MM.1S (cell line): ENCODE data around the gene PALM2AKAP2.

Experiments
- DNase-seq: peaks from one replicate; pipeline ENCODE4 v3.0.0-alpha.2; 2015
- H2AFZ ChIP-seq: fragments of 300-600 bp; sonication (generic); 2 replicates; pipeline ENCODE4 v1.6.0; 2016; ENCODE audit warnings: antibody characterized with exemption, low read length
- H3F3A ChIP-seq: fragments of 300-600 bp; sonication (generic); 2 replicates; pipeline ENCODE4 v1.6.1; 2016; ENCODE audit warnings: mild to moderate bottlenecking, antibody characterized with exemption, low read length, moderate library complexity, mixed read lengths; ENCODE audit not compliant: insufficient read depth
- H3K27ac ChIP-seq: fragments of 300-600 bp; sonication (generic); 2 replicates; pipeline ENCODE4 v1.5.1; 2016; ENCODE audit warnings: mild to moderate bottlenecking, low read length
- H3K27me3 ChIP-seq: fragments of 300-600 bp; sonication (generic); replicated peaks from 2 replicates; pipeline ENCODE4 v1.6.0; 2016; ENCODE audit warnings: low read length; ENCODE audit not compliant: insufficient read depth
- H3K36me3 ChIP-seq: fragments of 300-600 bp; sonication (generic); replicated peaks from 2 replicates; pipeline ENCODE4 v1.6.1; 2016; ENCODE audit warnings: mild to moderate bottlenecking, low read length, mixed read lengths; ENCODE audit not compliant: insufficient read depth
- H3K4me1 ChIP-seq: fragments of 300-600 bp; sonication (generic); 2 replicates; pipeline ENCODE4 v1.6.1; 2016; ENCODE audit warnings: low read length, mixed read lengths
- H3K4me2 ChIP-seq: fragments of 300-600 bp; sonication (generic); 2 replicates; pipeline ENCODE4 v1.6.0; 2016; ENCODE audit warnings: low read depth, low read length
- H3K4me3 ChIP-seq: fragments of 300-600 bp; sonication (generic); 2 replicates; pipeline ENCODE4 v1.5.1; 2016; ENCODE audit warnings: low read length, mixed read lengths
- H3K79me2 ChIP-seq: fragments of 300-600 bp; sonication (generic); 2 replicates; pipeline ENCODE4 v1.6.1; 2016; ENCODE audit warnings: mixed run types, low read length, mixed read lengths
- H3K9ac ChIP-seq: fragments of 300-600 bp; sonication (generic); 2 replicates; pipeline ENCODE4 v1.6.1; 2016; ENCODE audit warnings: low read length, mixed read lengths
- H3K9me2 ChIP-seq: fragments of 300-600 bp; sonication (generic); replicated peaks from 2 replicates; pipeline ENCODE4 v1.6.1; 2016; ENCODE audit warnings: mild to moderate bottlenecking, low read length, mixed read lengths; ENCODE audit not compliant: insufficient read depth
- H3K9me3 ChIP-seq: fragments of 300-600 bp; sonication (generic); replicated peaks from 2 replicates; pipeline ENCODE4 v1.6.1; 2016; ENCODE audit warnings: mild to moderate bottlenecking, low read length, mixed read lengths; ENCODE audit not compliant: insufficient read depth
- H4K20me1 ChIP-seq: fragments of 300-600 bp; sonication (generic); 2 replicates; pipeline ENCODE4 v1.6.1; 2016; ENCODE audit warnings: mild to moderate bottlenecking, low read length, moderate library complexity, mixed read lengths; ENCODE audit not compliant: insufficient read depth
- EZH2 ChIP-seq: fragments of 300-600 bp; sonication (generic); optimal IDR thresholded peaks from 2 replicates; pipeline ENCODE3; 2017; ENCODE audit warnings: low read depth, mild to moderate bottlenecking, antibody characterized with exemption, low read length, mixed read lengths
- EZH2phosphoT487 ChIP-seq: fragments of 300-600 bp; sonication (generic); IDR thresholded peaks from 2 replicates; pipeline ENCODE4 v1.6.1; 2018; ENCODE audit warnings: antibody characterized with exemption, low read length
- TF ChIP-seq, protein P1 (sequence below): fragments of 300-600 bp; sonication (generic); IDR thresholded peaks from 2 replicates; pipeline ENCODE4 v1.5.1; 2016; ENCODE audit warnings: antibody characterized with exemption, low read length, mixed read lengths

PALM2AKAP2 gene

DNA sequence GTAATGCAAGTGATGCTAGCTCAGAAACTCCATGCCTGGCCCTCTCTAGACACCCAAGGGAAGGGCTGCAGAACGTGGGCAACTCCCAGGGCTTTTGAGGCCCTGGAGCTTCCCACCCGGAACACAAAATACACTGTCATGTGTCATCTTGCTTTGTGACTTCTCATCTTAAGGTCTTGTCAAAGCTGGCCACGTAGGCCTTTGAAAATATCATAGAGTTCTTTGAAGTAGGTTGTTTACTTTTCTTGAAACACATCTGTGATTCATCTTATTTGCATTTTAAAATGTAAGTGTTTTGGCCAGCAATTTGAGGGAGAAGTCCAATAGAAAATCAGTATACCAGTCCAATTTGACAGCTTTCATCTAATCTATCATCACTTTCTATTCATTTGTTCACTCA is 40.2 kb upstream of the PALM2AKAP2 start:
- H3K27ac ChIP-seq, result no peak overlapping the region
- H3K27me3 ChIP-seq, result no peaks in the 10 kb centered on the region
- H3K4me2 ChIP-seq, result no peak overlapping the region
- no peaks in the 10 kb centered on the region for H3K9me3 ChIP-seq
- no peak overlapping the region for H3K4me3 ChIP-seq
- H3K4me1 ChIP-seq, result no peaks in the 10 kb centered on the region
- no peaks in the 10 kb centered on the region for H3F3A ChIP-seq
- no peaks in the 10 kb centered on the region for H3K9me2 ChIP-seq
- H3K79me2 ChIP-seq, result no peaks in the 10 kb centered on the region
- H4K20me1 ChIP-seq, result no peaks in the 10 kb centered on the region
- H3K36me3 ChIP-seq, result no peaks in the 10 kb centered on the region
- H2AFZ ChIP-seq, result no peak overlapping the region
- no peak overlapping the region for H3K9ac ChIP-seq
- DNase-seq, result no peak
- TF ChIP-seq, protein P1, sequence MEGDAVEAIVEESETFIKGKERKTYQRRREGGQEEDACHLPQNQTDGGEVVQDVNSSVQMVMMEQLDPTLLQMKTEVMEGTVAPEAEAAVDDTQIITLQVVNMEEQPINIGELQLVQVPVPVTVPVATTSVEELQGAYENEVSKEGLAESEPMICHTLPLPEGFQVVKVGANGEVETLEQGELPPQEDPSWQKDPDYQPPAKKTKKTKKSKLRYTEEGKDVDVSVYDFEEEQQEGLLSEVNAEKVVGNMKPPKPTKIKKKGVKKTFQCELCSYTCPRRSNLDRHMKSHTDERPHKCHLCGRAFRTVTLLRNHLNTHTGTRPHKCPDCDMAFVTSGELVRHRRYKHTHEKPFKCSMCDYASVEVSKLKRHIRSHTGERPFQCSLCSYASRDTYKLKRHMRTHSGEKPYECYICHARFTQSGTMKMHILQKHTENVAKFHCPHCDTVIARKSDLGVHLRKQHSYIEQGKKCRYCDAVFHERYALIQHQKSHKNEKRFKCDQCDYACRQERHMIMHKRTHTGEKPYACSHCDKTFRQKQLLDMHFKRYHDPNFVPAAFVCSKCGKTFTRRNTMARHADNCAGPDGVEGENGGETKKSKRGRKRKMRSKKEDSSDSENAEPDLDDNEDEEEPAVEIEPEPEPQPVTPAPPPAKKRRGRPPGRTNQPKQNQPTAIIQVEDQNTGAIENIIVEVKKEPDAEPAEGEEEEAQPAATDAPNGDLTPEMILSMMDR, result no peak
- TF ChIP-seq EZH2 (no peak), EZH2phosphoT487 (no peak)

DNA sequence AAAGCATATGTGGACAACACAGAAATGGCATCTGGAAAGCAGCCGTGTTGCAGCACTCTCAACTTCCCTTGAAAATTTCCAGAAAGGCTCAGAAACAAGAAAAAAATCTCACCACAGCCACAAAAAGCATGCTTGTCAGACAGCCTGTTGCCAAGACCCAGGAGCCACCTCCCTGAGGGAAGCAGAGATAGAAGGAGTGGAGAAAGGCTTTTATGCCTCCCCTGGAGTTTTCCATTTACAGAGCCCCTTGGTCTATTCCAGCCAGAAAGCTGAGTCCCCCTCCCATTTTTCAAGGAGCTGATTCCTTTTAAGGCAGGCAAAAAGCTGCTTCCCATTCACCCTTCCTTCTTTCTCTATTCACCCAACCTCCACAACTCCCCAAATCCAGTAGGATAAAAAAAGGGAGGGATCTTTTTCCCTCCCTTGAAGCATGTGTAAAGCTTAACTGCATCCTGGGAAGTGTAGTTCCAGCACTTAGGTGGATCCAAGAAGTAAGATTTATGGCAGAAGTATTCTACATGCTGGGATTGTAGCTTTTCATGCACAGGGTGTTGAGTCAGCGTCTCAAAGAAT is 37.1 kb upstream of the PALM2AKAP2 start:
- no peak for TF ChIP-seq EZH2phosphoT487
- TF ChIP-seq, protein P1, result no peak
- no peak for TF ChIP-seq EZH2
- no peaks in the 10 kb centered on the region for H3F3A ChIP-seq
- H3K9ac ChIP-seq, result no peak overlapping the region
- no peaks in the 10 kb centered on the region for H3K79me2 ChIP-seq
- no peak overlapping the region for H3K4me3 ChIP-seq
- no peaks in the 10 kb centered on the region for H3K9me3 ChIP-seq
- H3K36me3 ChIP-seq, result no peaks in the 10 kb centered on the region
- H3K4me2 ChIP-seq, result no peak overlapping the region
- no peaks in the 10 kb centered on the region for H3K27me3 ChIP-seq
- H3K9me2 ChIP-seq, result no peaks in the 10 kb centered on the region
- H2AFZ ChIP-seq, result no peak overlapping the region
- H3K27ac ChIP-seq, result no peak overlapping the region
- no peak for DNase-seq
- H3K4me1 ChIP-seq, result no peaks in the 10 kb centered on the region
- H4K20me1 ChIP-seq, result no peaks in the 10 kb centered on the region

DNA sequence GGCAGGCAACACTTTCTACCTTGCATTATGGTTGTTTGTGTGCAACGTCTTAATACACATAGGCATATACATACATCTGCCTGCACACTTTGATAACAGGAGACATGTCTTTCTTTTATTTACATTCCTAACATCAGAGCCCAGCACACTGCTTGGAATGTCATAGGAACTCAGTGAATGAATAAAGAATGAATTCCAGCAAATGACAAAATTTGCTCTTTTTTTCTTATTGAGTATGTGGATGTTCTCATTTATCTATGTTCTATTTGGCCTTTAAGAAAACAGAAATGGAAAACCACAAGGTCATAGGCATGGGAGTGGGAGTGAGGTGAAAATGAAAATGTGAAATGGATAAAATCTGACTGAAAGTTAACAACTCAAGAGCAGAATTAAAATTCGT is 36.3 kb upstream of the PALM2AKAP2 start:
- Histone ChIP-seq H3K9ac (no peak overlapping the region), H2AFZ (no peak overlapping the region), H3K4me3 (no peak overlapping the region), H3K9me3 (no peaks in the 10 kb centered on the region), H4K20me1 (no peaks in the 10 kb centered on the region), H3F3A (no peaks in the 10 kb centered on the region), H3K4me1 (no peaks in the 10 kb centered on the region), H3K79me2 (no peaks in the 10 kb centered on the region), H3K27ac (no peak overlapping the region), H3K9me2 (no peaks in the 10 kb centered on the region), H3K36me3 (no peaks in the 10 kb centered on the region), H3K27me3 (no peaks in the 10 kb centered on the region), H3K4me2 (no peak overlapping the region)
- TF ChIP-seq EZH2 (no peak), EZH2phosphoT487 (no peak)
- TF ChIP-seq, protein P1, result no peak
- DNase-seq, result no peak
